WTC11 (cell line): ENCODE results near the gene DUSP5.

Experiments used
- AR ChIP-seq: fragments of 250-450 bp; sonication (Bioruptor Pico); IDR thresholded peaks from 2 replicates; pipeline ENCODE4 v1.9.0; 2021; ENCODE audit warnings: mild to moderate bottlenecking
- ATF2 ChIP-seq: sonication (generic); formaldehyde crosslinking; IDR thresholded peaks from 2 replicates; pipeline ENCODE4 v1.8.1; 2022; ENCODE audit warnings: low read depth, missing genetic modification reagents, borderline replicate concordance
- ATF3 ChIP-seq: sonication (generic); formaldehyde crosslinking; conservative IDR thresholded peaks from 2 replicates; pipeline ENCODE4 v1.8.1; 2022; ENCODE audit warnings: mild to moderate bottlenecking, missing genetic modification reagents
- ATF6 ChIP-seq: sonication (generic); formaldehyde crosslinking; IDR thresholded peaks from 2 replicates; pipeline ENCODE4 v1.8.1; 2023; ENCODE audit warnings: mild to moderate bottlenecking, missing genetic modification reagents
- CREB1 ChIP-seq: sonication (generic); formaldehyde crosslinking; IDR thresholded peaks from 2 replicates; pipeline ENCODE4 v1.8.0; 2023; ENCODE audit warnings: mild to moderate bottlenecking, missing genetic modification reagents
- CTCF ChIP-seq: fragments of 200-600 bp; IDR thresholded peaks from 2 replicates; pipeline ENCODE4 v1.8.0; 2022; ENCODE audit warnings: antibody characterized with exemption
- ELF4 ChIP-seq: sonication (generic); formaldehyde crosslinking; IDR thresholded peaks from 2 replicates; pipeline ENCODE4 v1.8.1; 2022; ENCODE audit warnings: low read depth, mild to moderate bottlenecking, moderate library complexity, missing genetic modification reagents
- NFATC4 ChIP-seq: fragments of 250-450 bp; sonication (Bioruptor Pico); IDR thresholded peaks from 2 replicates; pipeline ENCODE4 v1.9.0; 2021; ENCODE audit warnings: mild to moderate bottlenecking
- NR2C2 ChIP-seq: sonication (generic); formaldehyde crosslinking; IDR thresholded peaks from 2 replicates; pipeline ENCODE4 v1.8.0; 2022; ENCODE audit warnings: mild to moderate bottlenecking, missing genetic modification reagents
- PREB ChIP-seq: sonication (generic); formaldehyde crosslinking; IDR thresholded peaks from 2 replicates; pipeline ENCODE4 v1.8.1; 2022; ENCODE audit warnings: mild to moderate bottlenecking, missing genetic modification reagents, moderate library complexity, borderline replicate concordance
- USF1 ChIP-seq: sonication (generic); formaldehyde crosslinking; IDR thresholded peaks from 2 replicates; pipeline ENCODE4 v1.8.0; 2022; ENCODE audit warnings: mild to moderate bottlenecking, missing genetic modification reagents
- USF2 ChIP-seq: sonication (generic); formaldehyde crosslinking; IDR thresholded peaks from 2 replicates; pipeline ENCODE4 v1.8.1; 2023; ENCODE audit warnings: mild to moderate bottlenecking, missing genetic modification reagents, moderate library complexity
- ZSCAN18 ChIP-seq: fragments of 250-450 bp; sonication (Bioruptor Pico); IDR thresholded peaks from 2 replicates; pipeline ENCODE4 v2.1.2; 2022; ENCODE audit warnings: mild to moderate bottlenecking, moderate library complexity

GRCh38 chr10:110485541-110485940 is 12.2 kb upstream of the DUSP5 start:
- TF ChIP-seq CTCF (no peak), ATF2 (no peak), USF2 (CRISPR knock-in tag) (no peak), AR (no peak), ATF3 (CRISPR knock-in tag) (no peak), USF1 (no peak), CREB1 (CRISPR knock-in tag) (no peak), NR2C2 (CRISPR knock-in tag) (no peak), PREB (no peak), ZSCAN18 (no peak), ATF6 (no peak), ELF4 (no peak), NFATC4 (CRISPR knock-in tag) (no peak)
